ENCODE measurements around the gene RPS15.

GRCh38 chr19:1445185-1445931 lies 7.2 kb downstream of the RPS15 start:
- TF ChIP-seq, protein P1, sequence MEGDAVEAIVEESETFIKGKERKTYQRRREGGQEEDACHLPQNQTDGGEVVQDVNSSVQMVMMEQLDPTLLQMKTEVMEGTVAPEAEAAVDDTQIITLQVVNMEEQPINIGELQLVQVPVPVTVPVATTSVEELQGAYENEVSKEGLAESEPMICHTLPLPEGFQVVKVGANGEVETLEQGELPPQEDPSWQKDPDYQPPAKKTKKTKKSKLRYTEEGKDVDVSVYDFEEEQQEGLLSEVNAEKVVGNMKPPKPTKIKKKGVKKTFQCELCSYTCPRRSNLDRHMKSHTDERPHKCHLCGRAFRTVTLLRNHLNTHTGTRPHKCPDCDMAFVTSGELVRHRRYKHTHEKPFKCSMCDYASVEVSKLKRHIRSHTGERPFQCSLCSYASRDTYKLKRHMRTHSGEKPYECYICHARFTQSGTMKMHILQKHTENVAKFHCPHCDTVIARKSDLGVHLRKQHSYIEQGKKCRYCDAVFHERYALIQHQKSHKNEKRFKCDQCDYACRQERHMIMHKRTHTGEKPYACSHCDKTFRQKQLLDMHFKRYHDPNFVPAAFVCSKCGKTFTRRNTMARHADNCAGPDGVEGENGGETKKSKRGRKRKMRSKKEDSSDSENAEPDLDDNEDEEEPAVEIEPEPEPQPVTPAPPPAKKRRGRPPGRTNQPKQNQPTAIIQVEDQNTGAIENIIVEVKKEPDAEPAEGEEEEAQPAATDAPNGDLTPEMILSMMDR (optimal IDR thresholded peaks at IDR 0.05 in 1 of 3, IDR thresholded peaks at IDR 0.05 in 1 of 3, conservative IDR thresholded peaks at IDR 0.05 in 1 of 3; ENCODE audit: extremely low read depth in 1 of 3, insufficient read depth in 2 of 3, low read length in 3 of 3) = peak; percentile 65 to 89 (median 76)
- TF ChIP-seq EZH2 (IDR thresholded peaks at IDR 0.05; ENCODE audit: low read length) = peak; percentile 69

Data from keratinocyte (primary cell).